Common myeloid progenitor, CD34-positive (primary cell): ENCODE data around the gene ALKBH6. TPM values are rescaled to one million over a fixed set of nuclear protein-coding genes. Genes with fewer than 3 reads are reported as not detected.

Source experiments
- CTCF ChIA-PET: fragments of 350-600 bp; sonication (Branson Sonifier 250); formaldehyde crosslinking; loops from one replicate; lab custom pipeline; 2021; ENCODE audit warnings: antibody characterized with exemption; lab: Charles Lee
- POLR2A ChIA-PET: fragments of 350-600 bp; sonication (Branson Sonifier 250); formaldehyde crosslinking; loops from one replicate; lab custom pipeline; 2021; ENCODE audit warnings: antibody characterized with exemption; lab: Charles Lee
- DNase-seq, 3 donors: peaks; one replicate each; pipeline versions ENCODE4 v3.0.0 to v3.0.0-alpha.2; 2013
- H3K27ac ChIP-seq, 2 experiments: 1 replicate in 1 of 2; 2 replicates in 1 of 2; pipeline ENCODE4 v1.7.0; 2013; ENCODE audit warnings: inconsistent platforms in 2 of 2, low read length in 2 of 2, mild to moderate bottlenecking in 2 of 2, low read depth in 1 of 2, moderate library complexity in 1 of 2; ENCODE audit not compliant: severe bottlenecking in 2 of 2, insufficient read depth in 1 of 2, poor library complexity in 1 of 2
- H3K27me3 ChIP-seq, 5 experiments: replicated peaks in 2 of 5; 1 replicate in 3 of 5; 2 replicates in 2 of 5; pipeline versions ENCODE4 v1.6.1 to v1.7.0; 2013; ENCODE audit warnings: low read length in 4 of 5, mild to moderate bottlenecking in 2 of 5, moderate library complexity in 2 of 5, inconsistent platforms in 1 of 5; ENCODE audit not compliant: insufficient read depth in 5 of 5, control insufficient read depth in 4 of 5
- H3K36me3 ChIP-seq, 4 experiments: 1 replicate in 2 of 4; 2 replicates in 2 of 4; pipeline versions ENCODE4 v1.6.1 to v1.7.0; 2013; ENCODE audit warnings: low read length in 3 of 4, control low read depth in 1 of 4, mild to moderate bottlenecking in 1 of 4; ENCODE audit not compliant: control insufficient read depth in 4 of 4, insufficient read depth in 4 of 4
- H3K4me1 ChIP-seq, 4 experiments: 1 replicate in 3 of 4; 2 replicates in 1 of 4; pipeline versions ENCODE4 v1.6.1 to v1.7.1; 2013; ENCODE audit warnings: low read length in 3 of 4, mild to moderate bottlenecking in 3 of 4, control low read depth in 1 of 4, inconsistent platforms in 1 of 4, moderate library complexity in 1 of 4; ENCODE audit not compliant: control insufficient read depth in 4 of 4, insufficient read depth in 4 of 4; ENCODE audit errors: control extremely low read depth in 1 of 4
- H3K4me3 ChIP-seq, 7 experiments: 1 replicate in 4 of 7; 2 replicates in 3 of 7; pipeline versions ENCODE4 v1.5.1 to v1.7.0; 2013; ENCODE audit warnings: mild to moderate bottlenecking in 7 of 7, low read length in 6 of 7, moderate library complexity in 6 of 7, inconsistent platforms in 2 of 7, low read depth in 2 of 7, control low read depth in 1 of 7; ENCODE audit not compliant: insufficient read depth in 4 of 7, control insufficient read depth in 1 of 7; ENCODE audit errors: extremely low read depth in 1 of 7
- H3K9me3 ChIP-seq, 5 experiments: 1 replicate in 4 of 5; 2 replicates in 1 of 5; pipeline versions ENCODE4 v1.6.1 to v1.7.1; 2013; ENCODE audit warnings: low read length in 4 of 5, mild to moderate bottlenecking in 2 of 5, inconsistent platforms in 1 of 5, low read depth in 1 of 5, moderate library complexity in 1 of 5; ENCODE audit not compliant: control insufficient read depth in 4 of 5, insufficient read depth in 2 of 5; ENCODE audit errors: control extremely low read depth in 1 of 5
- WGBS: methylation state at CpG from one replicate; pipeline ENCODE4 v1.1.5; 2013; ENCODE audit not compliant: insufficient coverage; 5-methylcytosine and 5-hydroxymethylcytosine counted together
- polyA plus RNA-seq: library from polyadenylated mRNA; unstranded; fragments of 120-200 nt; gene quantifications from one replicate; pipeline ENCODE4 v1.2.1, GENCODE V29; 2013

ALKBH6 gene
- polyA plus RNA-seq: 15.0 TPM

- Histone ChIP-seq H3K9me3 (no peaks in the 10 kb centered on the region), H3K4me1 (peaks cover 0 to 20% (median 15%) of the 10 kb centered on the region in 4 experiments), H3K36me3 (peaks cover 0 to 19% (median 6%) of the 10 kb centered on the region in 4 experiments), H3K27me3 (no peaks in the 10 kb centered on the region), H3K4me3 (peak within 1 kb of the TSS; percentile 70 to 96 (median 89)), H3K27ac (peak within 1 kb of the TSS; percentile 80 to 90)
- CTCF ChIA-PET: interaction anchor here (1.0 to 1.2 kb wide), 2 partner anchors 10 to 17 kb away, joined by 3 read pairs; no protein-coding TSS in a partner anchor
- 4% methylated on average over 42 of the region's 42 CpGs for WGBS
- POLR2A ChIA-PET: interaction anchor here (0.6 to 1.1 kb wide), 6 partner anchors 17 to 116 kb away, joined by 3 to 7 read pairs (median 3); no protein-coding TSS in a partner anchor
- DNase-seq: peak; percentile 96 to 99 (median 99)
These were observed at the start of gene ALKBH6 for GRCh38 chr19:36014012-36014924. ALKBH6 (minus strand) TSS chr19:36014213; CDS start chr19:36013397, 816 bp downstream.

- POLR2A ChIA-PET: no interaction called here
- Histone ChIP-seq H3K4me3 (no peak overlapping the region), H3K27ac (no peak overlapping the region), H3K36me3 (peaks cover 5 to 70% (median 37%) of the 10 kb centered on the region in 4 experiments), H3K27me3 (no peaks in the 10 kb centered on the region), H3K4me1 (peaks cover 0 to 5% (median 0%) of the 10 kb centered on the region in 4 experiments), H3K9me3 (no peaks in the 10 kb centered on the region)
- no peak for DNase-seq
- CTCF ChIA-PET: interaction anchor here (0.8 to 1.8 kb wide), 9 partner anchors 11 to 108 kb away, joined by 3 to 9 read pairs (median 3); no protein-coding TSS in a partner anchor
- 100% methylated on average over 1 of the region's 2 CpGs for WGBS
These were observed 47.4 kb upstream of the ALKBH6 start for GRCh38 chr19:36061367-36061766.

- ChIA-PET POLR2A (no interaction called here), CTCF (interaction anchor here (0.8 to 1.8 kb wide), 7 partner anchors 10 to 109 kb away, joined by 3 to 9 read pairs (median 3); no protein-coding TSS in a partner anchor)
- no peak overlapping the region for H3K4me3 ChIP-seq
- peaks cover 0 to 14% (median 6%) of the 10 kb centered on the region in 4 experiments for H3K4me1 ChIP-seq
- no peak overlapping the region for H3K27ac ChIP-seq
- peak; percentile 16 to 49 (median 41) for DNase-seq
- peaks cover 0 to 61% (median 33%) of the 10 kb centered on the region in 4 experiments for H3K36me3 ChIP-seq
- H3K9me3 ChIP-seq: no peaks in the 10 kb centered on the region
- no peaks in the 10 kb centered on the region for H3K27me3 ChIP-seq
- WGBS: 93% methylated on average over 4 of the region's 4 CpGs
These were observed 46.4 kb upstream of the ALKBH6 start for GRCh38 chr19:36060430-36060829.

- H3K4me3 ChIP-seq: no peak overlapping the region
- ChIA-PET POLR2A (no interaction called here), CTCF (interaction anchor here (0.9 to 1.3 kb wide), 4 partner anchors 12 to 68 kb away, joined by 3 read pairs; no protein-coding TSS in a partner anchor)
- DNase-seq: no peak
- H3K36me3 ChIP-seq: peaks cover 0 to 54% (median 33%) of the 10 kb centered on the region in 4 experiments
- no peaks in the 10 kb centered on the region for H3K27me3 ChIP-seq
- 100% methylated on average over 4 of the region's 6 CpGs for WGBS
- no peak overlapping the region for H3K27ac ChIP-seq
- peaks cover 0 to 17% (median 9%) of the 10 kb centered on the region in 4 experiments for H3K4me1 ChIP-seq
- H3K9me3 ChIP-seq: no peaks in the 10 kb centered on the region
These were observed 45.3 kb upstream of the ALKBH6 start for GRCh38 chr19:36059180-36059910.

- Histone ChIP-seq H3K4me3 (no peak overlapping the region), H3K27ac (no peak overlapping the region), H3K36me3 (peaks cover 0 to 49% (median 30%) of the 10 kb centered on the region in 4 experiments), H3K9me3 (no peaks in the 10 kb centered on the region), H3K27me3 (no peaks in the 10 kb centered on the region), H3K4me1 (peaks cover under 1 to 20% (median 9%) of the 10 kb centered on the region in 4 experiments)
- ChIA-PET POLR2A (no interaction called here), CTCF (interaction anchor here (0.9 to 1.3 kb wide), 4 partner anchors 12 to 67 kb away, joined by 3 read pairs; no protein-coding TSS in a partner anchor)
- whole genome bisulfite sequencing: 99% methylated on average over 12 of the region's 12 CpGs
- DNase-seq: no peak
These were observed 44.6 kb upstream of the ALKBH6 start for GRCh38 chr19:36058481-36059179.
